Measurements from ENCODE around the gene BCL11B.

DNA sequence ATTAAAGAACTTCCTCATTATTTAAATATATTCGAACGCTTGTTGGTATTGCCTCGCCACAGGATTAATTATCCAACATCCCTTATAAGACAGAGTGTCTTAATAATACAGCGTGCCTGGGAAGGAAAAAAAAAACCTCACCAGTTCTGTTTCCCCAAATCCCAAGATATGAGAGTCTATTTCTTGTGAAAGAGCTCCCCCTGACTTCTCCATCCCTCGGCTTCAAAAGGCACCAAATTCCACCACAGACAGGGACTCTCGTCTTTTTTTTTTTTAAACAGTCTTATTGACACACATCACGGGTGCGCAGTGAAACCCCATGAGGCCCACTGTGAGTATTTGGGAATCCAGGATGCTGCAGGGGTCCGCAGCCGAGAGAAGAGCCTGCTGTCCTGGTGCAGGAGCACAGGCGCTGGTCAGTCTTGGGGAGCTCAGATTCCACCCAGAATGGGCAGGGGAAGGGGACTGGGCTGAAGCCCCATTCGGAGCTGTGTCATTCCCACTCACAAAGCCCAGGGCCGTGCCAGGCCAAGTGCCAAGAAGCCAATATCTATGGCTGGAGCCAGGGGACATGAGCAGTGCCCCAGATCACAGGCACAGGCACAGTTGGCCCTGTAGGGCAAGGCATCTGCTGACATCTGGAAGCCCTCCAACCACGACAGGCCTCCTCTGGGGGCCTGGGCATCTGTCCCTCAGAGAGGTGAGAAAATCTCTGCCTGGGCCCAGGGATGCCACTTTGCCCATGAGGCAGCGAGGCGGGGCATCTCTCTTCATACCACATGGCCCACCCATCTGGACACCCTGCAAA is 71.9 kb downstream of the BCL11B start:
- TF ChIP-seq CTCF (IDR thresholded peaks at IDR 0.05; ENCODE audit: low read length) (no peak), EZH2 (IDR thresholded peaks at IDR 0.05; ENCODE audit: borderline replicate concordance, low read length) (no peak)
